Measurements from ENCODE around the gene ALDH7A1. TPM values are rescaled to one million over a fixed set of nuclear protein-coding genes. Genes with fewer than 3 reads are reported as not detected.

Gene ALDH7A1
- total and polyA plus RNA-seq, 2 donors (not counting 1 experiment from before 2014, with no cell fraction given), result 0.78 to 3.3 TPM

GRCh38 chr5:126605525-126605924 is 10.5 kb upstream of the ALDH7A1 start:
- Histone ChIP-seq H3K27me3 (replicated peaks in 1 of 4; ENCODE audit: control extremely low read depth in 1 of 4, control insufficient read depth in 3 of 4, insufficient read depth in 4 of 4, low read length in 3 of 4) (no peaks in the 10 kb centered on the region), H3K27ac (ENCODE audit: low read length in 2 of 2) (no peak overlapping the region), H3K4me3 (ENCODE audit: control extremely low read depth in 1 of 5, extremely low read depth in 1 of 5, insufficient read depth in 1 of 5, low read depth in 2 of 5, low read length in 4 of 5) (no peak overlapping the region), H2AFZ (ENCODE audit: insufficient read depth, low read depth, low read length, poor library complexity, severe bottlenecking) (no peak overlapping the region), H3K36me3 (replicated peaks in 1 of 2; ENCODE audit: control extremely low read depth in 1 of 2, control insufficient read depth in 1 of 2, extremely low read depth in 1 of 2, insufficient read depth in 2 of 2, low read length in 1 of 2) (peaks cover 7 to 50% of the 10 kb centered on the region in 2 experiments), H3K9me3 (ENCODE audit: control extremely low read depth in 1 of 3, control insufficient read depth in 2 of 3, insufficient read depth in 1 of 3, low read length in 2 of 3) (peaks cover 0 to under 1% (median 0%) of the 10 kb centered on the region in 3 donors), H4K20me1 (ENCODE audit: control insufficient read depth, insufficient read depth, low read length, poor library complexity, severe bottlenecking) (peaks cover 62% of the 10 kb centered on the region), H3K9ac (ENCODE audit: low read length) (no peak overlapping the region), H3K4me2 (replicated peaks; ENCODE audit: low read depth, low read length, poor library complexity, severe bottlenecking) (no peak overlapping the region), H3K79me2 (ENCODE audit: control insufficient read depth, insufficient read depth, low read length) (peaks cover 89% of the 10 kb centered on the region), H3K4me1 (ENCODE audit: control insufficient read depth in 2 of 2, insufficient read depth in 2 of 2, low read length in 2 of 2) (peaks cover 13 to 16% of the 10 kb centered on the region in 2 donors)
- ATAC-seq (ENCODE audit: low read depth), result no peak
- intact Hi-C loops (cut with micrococcal nuclease), result no loop called here
- TF ChIP-seq EZH2 (IDR thresholded peaks at IDR 0.05; ENCODE audit: borderline replicate concordance, insufficient read depth, low read depth, low read length, poor library complexity, severe bottlenecking) (no peak), CTCF (IDR thresholded peaks at IDR 0.05) (no peak)
- Mint-ChIP-seq H3K27ac (no peak overlapping the region), H3K4me1 (peaks cover 43% of the 10 kb centered on the region), H3K27me3 (no peaks in the 10 kb centered on the region), H3K9me3 (ENCODE audit: insufficient read depth) (no peaks in the 10 kb centered on the region), H3K4me3 (no peak overlapping the region)
- DNase-seq, result no peak
- POLR2A ChIA-PET, result no interaction called here
- 100% methylated on average over 1 of the region's 5 CpGs for WGBS (ENCODE audit: insufficient coverage)
- CTCF ChIA-PET, result interaction anchor here (1.3 kb wide), 1 partner anchor 9 kb away, joined by 6 read pairs; no protein-coding TSS in a partner anchor

GRCh38 chr5:126603402-126603991 is 8.5 kb upstream of the ALDH7A1 start:
- Mint-ChIP-seq H3K27ac (no peak overlapping the region), H3K9me3 (ENCODE audit: insufficient read depth) (no peaks in the 10 kb centered on the region), H3K27me3 (no peaks in the 10 kb centered on the region), H3K4me3 (peak overlapping the region; percentile 6), H3K4me1 (peaks cover 41% of the 10 kb centered on the region)
- Histone ChIP-seq H3K4me2 (replicated peaks; ENCODE audit: low read depth, low read length, poor library complexity, severe bottlenecking) (no peak overlapping the region), H3K9me3 (ENCODE audit: control extremely low read depth in 1 of 3, control insufficient read depth in 2 of 3, insufficient read depth in 1 of 3, low read length in 2 of 3) (peaks cover 0 to 4% (median 0%) of the 10 kb centered on the region in 3 donors), H3K27ac (ENCODE audit: low read length in 2 of 2) (no peak overlapping the region), H3K4me1 (ENCODE audit: control insufficient read depth in 2 of 2, insufficient read depth in 2 of 2, low read length in 2 of 2) (peaks cover 16 to 17% of the 10 kb centered on the region in 2 donors), H3K4me3 (ENCODE audit: control extremely low read depth in 1 of 5, extremely low read depth in 1 of 5, insufficient read depth in 1 of 5, low read depth in 2 of 5, low read length in 4 of 5) (no peak overlapping the region), H4K20me1 (ENCODE audit: control insufficient read depth, insufficient read depth, low read length, poor library complexity, severe bottlenecking) (peaks cover 57% of the 10 kb centered on the region), H3K36me3 (replicated peaks in 1 of 2; ENCODE audit: control extremely low read depth in 1 of 2, control insufficient read depth in 1 of 2, extremely low read depth in 1 of 2, insufficient read depth in 2 of 2, low read length in 1 of 2) (peaks cover 7 to 37% of the 10 kb centered on the region in 2 experiments), H3K79me2 (ENCODE audit: control insufficient read depth, insufficient read depth, low read length) (peaks cover 74% of the 10 kb centered on the region), H3K9ac (ENCODE audit: low read length) (no peak overlapping the region), H3K27me3 (replicated peaks in 1 of 4; ENCODE audit: control extremely low read depth in 1 of 4, control insufficient read depth in 3 of 4, insufficient read depth in 4 of 4, low read length in 3 of 4) (no peaks in the 10 kb centered on the region), H2AFZ (ENCODE audit: insufficient read depth, low read depth, low read length, poor library complexity, severe bottlenecking) (no peak overlapping the region)
- TF ChIP-seq CTCF (IDR thresholded peaks at IDR 0.05), result no peak
- TF ChIP-seq EZH2 (IDR thresholded peaks at IDR 0.05; ENCODE audit: borderline replicate concordance, insufficient read depth, low read depth, low read length, poor library complexity, severe bottlenecking), result no peak
- ATAC-seq (ENCODE audit: low read depth) (no peak), DNase-seq (no peak)
- intact Hi-C loops (cut with micrococcal nuclease), result loop anchor here (1.0 kb wide), 1 partner anchor 199 kb away; no protein-coding TSS in a partner anchor
- CTCF ChIA-PET, result interaction anchor here (0.6 to 1.1 kb wide), 3 partner anchors 30 to 1778 kb away, joined by 3 to 4 read pairs (median 3); no protein-coding TSS in a partner anchor
- POLR2A ChIA-PET, result no interaction called here
- 92% methylated on average over 3 of the region's 6 CpGs for WGBS (ENCODE audit: insufficient coverage)

Data from B cell (primary cell).